Measurements from ENCODE around the gene THPO.

The THPO gene

DNA sequence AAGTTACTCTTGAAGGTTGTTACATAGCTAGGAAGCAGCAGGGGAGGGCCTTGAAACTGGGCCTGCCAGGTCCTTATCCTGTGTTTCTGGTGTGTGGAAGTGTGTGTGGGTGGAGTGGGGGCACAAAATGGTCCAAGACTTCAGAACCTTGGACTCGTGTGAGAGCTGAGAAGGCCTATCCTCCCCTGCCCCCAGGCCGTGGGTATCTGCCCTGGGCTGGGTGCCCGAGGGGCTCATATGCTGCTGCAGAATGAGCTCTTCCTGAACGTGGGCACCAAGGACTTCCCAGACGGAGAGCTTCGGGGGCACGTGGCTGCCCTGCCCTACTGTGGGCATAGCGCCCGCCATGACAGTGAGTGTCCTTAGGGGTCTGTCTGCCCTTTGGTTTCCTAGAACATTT, 6.3 kb upstream of the THPO start:
- DNase-seq, result no peak

DNA sequence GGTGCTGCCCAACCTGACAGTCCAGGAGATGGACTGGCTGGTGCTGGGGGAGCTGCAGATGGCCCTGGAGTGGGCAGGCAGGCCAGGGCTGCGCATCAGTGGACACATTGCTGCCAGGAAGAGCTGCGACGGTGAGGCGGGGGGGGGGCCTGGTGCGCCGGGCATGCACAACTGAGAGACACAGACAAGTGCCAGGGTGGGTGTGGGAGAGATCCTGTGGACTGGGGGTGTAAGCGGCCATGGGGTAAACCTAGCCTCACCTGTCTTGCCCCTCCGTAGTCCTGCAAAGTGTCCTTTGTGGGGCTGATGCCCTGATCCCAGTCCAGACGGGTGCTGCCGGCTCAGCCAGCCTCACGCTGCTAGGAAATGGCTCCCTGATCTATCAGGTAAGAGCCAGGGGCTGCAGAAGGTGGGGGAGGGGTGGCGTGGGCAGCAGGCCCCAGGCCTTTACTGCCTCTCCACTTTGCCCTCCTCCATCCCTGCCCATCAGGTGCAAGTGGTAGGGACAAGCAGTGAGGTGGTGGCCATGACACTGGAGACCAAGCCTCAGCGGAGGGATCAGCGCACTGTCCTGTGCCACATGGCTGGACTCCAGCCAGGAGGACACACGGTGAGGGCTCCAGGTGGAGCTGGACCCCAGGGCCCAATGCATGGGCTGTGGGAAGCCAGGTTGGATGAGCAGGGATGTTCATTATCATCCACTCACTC, 5.2 kb upstream of the THPO start:
- DNase-seq, result no peak

DNA sequence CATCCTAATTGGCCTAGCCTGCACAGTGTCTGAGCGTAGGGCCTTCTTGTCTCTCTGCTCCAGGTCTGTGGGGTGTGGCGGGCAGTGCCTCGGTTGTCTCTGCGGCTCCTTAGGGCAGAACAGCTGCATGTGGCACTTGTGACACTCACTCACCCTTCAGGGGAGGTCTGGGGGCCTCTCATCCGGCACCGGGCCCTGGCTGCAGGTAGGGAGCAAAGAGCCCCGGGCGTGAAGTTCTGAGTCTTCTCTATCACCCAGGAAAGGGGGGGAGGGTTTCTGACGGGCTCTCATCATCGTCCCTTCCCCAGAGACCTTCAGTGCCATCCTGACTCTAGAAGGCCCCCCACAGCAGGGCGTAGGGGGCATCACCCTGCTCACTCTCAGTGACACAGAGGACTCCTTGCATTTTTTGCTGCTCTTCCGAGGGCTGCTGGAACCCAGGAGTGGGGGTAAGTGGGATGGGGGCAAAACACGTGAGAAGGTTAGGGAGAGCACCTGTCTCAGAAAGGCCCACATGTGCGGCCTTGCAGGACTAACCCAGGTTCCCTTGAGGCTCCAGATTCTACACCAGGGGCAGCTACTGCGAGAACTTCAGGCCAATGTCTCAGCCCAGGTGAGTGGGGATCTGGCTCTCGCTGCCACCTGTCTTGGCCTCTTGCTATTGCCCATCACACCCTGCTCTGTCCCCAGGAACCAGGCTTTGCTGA, 4.5 kb upstream of the THPO start:
- DNase-seq, result no peak

DNA sequence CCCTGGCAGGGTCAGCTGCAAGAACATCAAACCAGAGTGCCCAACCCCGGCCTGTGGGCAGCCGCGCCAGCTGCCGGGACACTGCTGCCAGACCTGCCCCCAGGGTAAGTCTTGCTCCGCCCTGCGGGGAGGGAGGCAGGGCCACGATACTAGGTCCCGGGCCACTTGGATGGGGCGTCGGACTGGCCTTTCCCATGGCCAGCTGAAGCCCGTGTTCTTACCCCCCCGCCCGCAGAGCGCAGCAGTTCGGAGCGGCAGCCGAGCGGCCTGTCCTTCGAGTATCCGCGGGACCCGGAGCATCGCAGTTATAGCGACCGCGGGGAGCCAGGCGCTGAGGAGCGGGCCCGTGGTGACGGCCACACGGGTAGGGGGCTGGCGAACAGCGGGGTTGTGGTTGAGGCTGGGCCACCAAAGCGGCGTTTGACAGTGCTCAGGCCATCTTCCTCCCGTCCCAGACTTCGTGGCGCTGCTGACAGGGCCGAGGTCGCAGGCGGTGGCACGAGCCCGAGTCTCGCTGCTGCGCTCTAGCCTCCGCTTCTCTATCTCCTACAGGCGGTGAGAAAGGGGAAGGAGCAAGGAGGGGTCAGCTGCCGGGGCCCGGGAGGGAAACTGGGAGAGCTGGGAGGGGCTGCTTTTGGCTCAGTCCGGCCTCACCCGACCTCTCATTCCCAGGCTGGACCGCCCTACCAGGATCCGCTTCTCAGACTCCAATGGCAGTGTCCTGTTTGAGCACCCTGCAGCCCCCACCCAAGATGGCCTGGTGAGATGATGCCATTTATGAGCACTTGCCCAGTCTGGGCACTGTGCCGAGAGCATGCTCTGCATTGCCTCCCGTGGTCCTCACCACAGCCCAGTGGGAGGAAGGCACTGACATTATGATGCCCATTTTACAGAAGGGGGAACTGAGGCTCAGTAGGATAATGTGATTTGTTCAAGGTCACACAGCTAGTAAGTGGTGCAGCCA, 3.5 kb upstream of the THPO start:
- DNase-seq, result no peak

DNA sequence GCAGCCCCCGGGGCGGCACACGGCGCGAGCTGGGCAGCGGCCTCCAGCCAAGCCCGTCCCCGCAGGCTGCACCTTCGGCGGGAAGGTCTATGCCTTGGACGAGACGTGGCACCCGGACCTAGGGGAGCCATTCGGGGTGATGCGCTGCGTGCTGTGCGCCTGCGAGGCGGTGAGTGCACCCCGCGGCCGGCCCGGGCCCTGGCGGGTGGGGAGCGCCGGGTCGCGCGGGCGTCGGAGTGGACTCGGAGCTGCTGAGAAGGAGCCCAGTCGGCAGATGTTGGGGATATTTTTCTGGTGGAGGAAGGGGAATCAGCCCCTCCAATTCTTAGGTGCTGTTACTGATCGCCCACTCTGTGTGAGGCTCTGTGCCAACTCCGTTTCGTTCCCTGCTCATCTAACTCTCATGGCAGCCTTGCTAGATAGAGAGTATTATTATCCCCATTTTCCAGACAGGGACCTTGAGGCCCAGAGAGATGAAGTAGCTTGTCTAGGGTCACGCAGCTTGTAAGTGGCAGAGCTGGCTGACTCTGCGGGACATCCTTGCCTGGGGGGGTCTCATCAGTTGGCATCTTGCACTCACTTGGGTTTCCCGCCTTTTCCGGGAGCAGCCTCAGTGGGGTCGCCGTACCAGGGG, 2.7 kb upstream of the THPO start:
- DNase-seq, result no peak

DNA sequence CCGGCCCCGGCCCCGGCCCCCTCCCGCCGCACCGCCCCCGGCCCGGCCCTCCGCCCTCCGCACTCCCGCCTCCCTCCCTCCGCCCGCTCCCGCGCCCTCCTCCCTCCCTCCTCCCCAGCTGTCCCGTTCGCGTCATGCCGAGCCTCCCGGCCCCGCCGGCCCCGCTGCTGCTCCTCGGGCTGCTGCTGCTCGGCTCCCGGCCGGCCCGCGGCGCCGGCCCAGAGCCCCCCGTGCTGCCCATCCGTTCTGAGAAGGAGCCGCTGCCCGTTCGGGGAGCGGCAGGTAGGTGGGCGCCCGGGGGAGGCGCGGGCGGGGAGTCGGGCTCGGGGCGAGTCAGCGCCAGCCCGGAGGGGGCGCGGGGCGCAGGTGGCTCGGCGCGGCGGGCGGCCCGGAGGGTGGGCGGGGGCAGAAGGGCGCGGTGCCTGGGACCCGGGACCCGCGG, 2.2 kb upstream of the THPO start:
- DNase-seq, result no peak

DNA sequence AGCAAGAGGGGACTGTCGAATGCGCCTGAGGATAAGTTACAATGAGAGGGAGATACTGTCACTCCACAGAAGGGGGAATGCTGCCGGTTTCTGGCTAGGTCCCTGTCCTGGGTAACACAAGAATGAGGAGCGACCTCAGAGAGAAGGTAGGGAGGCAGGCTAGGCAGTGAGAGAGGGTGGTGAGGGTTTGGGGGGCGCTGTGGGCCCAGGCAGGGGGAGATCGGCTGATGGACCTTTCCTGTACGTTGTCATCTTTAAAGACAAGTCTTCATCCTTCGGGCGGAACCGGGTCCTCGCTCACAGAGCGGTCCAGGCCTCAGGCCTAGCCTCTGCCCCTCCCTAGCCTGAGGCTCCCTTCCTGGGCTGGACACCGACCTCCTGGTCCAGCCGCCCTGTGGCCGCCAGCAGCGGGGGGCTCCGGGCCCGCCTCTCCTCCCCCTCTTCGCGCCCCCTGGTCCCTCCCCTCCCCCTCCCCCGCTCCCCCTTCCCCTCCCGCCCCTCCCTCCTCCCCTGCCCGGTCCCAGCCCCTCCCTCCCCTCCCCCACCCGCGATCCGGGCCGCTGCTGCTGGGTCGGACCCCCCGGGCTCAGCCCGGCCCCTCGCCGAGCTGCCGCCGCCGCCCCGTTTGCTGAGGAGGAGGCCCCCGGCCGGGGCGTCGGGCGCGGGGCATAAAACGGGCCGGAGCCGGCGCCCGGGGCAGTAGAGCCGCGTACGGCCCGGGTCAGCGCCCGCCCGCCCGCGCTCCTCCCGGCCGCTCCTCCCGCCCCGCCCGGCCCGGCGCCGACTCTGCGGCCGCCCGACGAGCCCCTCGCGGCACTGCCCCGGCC, 1.6 kb upstream of the THPO start, which contains the start of gene CHRD:
CHRD (plus strand) TSS at position 697 of the 827 bp plus-strand sequence. CDS start 265 bp downstream, outside the sequence.
- DNase-seq, result no peak

DNA sequence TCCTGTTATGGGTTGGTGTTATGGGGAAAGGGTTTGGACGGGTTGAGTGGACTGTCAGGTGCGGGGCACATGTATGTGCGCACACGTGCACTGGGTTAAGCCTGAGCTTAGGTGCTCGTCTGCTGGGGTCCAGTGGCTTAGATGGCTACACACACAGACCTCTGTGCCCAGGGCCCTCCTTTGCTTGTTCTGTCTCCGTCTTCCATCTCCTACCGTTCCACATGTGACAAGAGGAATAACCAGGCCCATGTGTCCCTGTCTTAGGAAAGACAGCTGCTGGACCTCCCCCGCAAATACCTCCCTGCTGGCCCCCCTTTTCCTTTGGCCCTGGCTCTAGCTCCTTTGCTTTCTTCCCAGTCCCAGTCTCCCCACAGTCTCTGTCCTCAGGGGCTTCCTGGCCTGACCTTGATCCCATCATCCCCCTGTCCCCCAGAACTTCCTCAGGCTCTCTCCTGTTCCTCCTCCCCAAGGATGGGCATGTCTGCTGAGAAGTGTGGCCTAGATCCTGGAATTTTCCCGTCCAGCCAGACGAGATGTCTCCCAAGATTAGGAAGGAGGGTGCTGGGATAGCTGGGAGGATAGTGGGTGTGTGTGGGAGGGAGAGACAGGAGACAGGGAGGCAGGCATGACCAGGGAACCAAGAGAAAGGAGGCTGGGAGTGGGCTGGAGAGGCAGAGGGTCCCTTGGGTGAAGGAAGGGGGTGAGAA, 797 bp upstream of the THPO start:
- DNase-seq, result no peak

DNA sequence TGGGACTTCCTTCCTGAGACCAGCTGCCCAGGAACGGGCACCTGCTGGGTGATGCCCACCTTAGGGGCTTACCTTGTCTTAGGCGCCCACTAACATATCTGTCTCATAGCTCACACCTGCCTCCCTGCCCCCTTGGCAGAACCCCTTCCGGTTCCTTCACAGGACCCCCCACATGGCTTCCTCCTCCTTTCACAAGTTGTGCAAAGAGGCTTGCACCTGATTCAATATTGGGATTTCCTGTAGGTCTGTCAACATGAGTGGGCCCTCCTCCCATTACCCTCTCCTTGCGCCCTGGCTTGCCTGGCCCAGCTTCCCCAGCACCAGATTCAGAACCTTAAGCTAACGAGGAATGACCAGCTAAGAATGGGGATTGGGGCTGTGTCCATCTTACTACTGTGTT, 633 bp downstream of the THPO start:
- DNase-seq, result no peak

DNA sequence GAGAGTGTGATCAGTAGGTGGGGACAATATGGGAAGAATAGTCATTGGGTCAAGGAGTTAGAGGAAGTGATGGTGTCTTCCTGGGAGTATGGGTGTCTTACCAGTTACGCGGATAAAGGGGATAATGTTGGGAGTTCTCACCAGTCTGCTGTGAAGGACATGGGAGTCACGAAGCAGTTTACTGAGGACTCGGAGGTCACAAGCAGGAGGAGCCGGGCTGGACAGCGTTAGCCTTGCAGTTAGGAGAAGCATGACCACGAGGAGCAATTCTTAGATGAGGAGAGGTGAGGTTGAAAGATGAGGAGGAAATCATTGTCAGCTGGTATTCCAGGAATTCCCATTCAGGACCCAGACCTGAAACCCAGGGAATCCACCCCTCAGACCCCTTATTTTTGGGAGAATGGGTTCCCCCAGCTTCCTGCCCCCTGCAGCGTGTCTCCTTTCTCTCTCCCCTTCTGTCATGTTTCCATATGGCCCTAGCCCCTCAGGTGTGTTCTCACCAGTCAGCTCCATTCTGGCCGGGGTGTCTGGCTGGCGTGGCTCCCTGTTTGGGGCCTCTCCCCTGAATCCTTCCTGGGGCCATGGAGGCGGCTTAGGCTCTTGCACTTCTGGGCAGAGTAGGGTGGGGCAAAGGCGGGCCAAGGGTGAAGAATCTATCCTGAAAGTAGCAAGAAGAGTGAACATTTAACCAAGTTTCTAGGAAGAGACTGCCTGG, 2.1 kb downstream of the THPO start:
- DNase-seq, result no peak

DNA sequence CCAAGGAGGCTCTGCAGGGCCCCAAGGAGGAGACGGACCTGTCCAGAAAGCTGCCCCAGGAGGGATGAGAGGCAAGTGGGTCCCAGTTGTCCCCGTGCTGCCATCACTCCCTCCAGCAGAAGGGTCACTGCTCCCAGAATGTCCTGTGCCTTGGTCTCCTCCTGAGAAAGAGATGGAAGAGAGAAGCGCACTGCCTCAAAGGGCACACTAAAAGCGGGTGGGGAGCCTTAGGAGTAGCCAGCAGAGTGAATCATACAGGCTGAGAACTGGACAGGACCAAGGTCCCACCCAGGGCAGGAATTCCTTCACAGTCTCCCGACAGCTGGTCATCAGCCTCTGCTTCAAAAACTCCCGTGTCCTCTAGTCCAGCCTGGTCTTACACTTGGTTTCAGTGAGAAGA, 4.6 kb downstream of the THPO start:
- DNase-seq, result no peak

DNA sequence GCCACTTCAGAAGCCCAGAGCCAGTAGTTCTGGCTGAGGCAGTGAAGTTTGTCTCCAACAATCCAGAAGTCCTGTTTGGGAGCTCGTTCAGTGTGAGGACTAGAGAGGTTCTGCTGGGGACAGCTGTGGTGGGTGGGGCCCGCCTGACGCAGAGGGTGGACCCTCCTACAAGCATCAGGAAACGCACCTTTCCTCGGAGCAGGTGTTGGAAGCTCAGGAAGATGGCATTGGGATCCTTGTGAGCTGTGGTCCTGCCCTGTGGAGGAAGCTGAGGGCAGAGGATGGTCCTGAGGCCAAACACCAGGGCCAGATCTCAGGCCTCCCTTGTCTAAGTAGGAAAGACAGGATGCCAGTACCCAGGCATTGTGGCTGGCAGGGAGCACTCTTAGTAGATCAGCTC, 5.1 kb downstream of the THPO start:
- no peak for DNase-seq

DNA sequence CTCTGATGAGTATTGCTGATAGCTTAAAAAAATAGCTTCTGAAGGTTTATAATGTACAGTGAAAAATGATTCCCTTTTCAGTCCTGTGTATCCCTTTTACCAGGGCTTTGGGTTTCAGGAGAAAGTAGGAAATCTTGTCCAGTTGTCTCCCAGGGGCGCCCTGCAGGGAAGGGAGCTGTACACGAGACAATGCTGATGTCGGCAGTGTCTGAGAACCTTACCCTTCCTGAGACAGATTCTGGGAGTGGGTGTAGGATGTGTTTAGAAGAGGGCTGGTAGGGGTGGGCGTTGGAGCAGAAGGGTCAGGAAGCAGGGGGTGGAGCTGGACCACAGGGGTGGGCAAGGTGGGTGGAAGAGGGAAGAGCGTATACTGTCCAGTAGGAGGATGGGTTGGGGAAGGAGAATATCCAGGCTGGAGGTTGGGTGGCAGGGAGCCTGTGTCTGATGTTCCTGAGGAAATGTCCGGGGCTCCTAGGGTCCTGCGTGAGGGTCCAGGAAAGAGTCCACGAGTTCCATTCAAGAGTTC, 5.6 kb downstream of the THPO start:
- no peak for DNase-seq

DNA sequence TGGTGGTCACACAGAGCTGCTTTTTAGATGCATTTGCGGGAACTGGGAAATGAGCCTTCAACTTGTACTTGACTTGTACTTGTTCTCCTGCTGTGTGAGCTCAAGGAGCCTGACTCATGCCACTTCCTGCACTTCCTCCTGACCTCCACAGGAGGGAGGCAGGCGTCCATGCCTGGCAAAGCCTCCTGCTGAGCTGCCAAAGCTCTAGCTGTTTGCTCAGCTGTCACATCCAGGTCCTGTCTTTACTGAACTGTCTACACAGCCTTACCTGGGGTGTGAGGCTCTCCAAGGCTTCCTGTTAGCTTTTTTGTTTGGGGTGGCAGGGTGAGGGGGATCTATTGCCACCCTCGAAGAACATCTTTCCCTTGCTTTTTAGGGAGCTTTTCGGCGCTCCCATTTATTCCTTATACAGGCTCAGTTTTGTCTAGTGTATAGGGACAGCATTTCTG, 6.4 kb downstream of the THPO start:
- DNase-seq, result peak; percentile 62

DNA sequence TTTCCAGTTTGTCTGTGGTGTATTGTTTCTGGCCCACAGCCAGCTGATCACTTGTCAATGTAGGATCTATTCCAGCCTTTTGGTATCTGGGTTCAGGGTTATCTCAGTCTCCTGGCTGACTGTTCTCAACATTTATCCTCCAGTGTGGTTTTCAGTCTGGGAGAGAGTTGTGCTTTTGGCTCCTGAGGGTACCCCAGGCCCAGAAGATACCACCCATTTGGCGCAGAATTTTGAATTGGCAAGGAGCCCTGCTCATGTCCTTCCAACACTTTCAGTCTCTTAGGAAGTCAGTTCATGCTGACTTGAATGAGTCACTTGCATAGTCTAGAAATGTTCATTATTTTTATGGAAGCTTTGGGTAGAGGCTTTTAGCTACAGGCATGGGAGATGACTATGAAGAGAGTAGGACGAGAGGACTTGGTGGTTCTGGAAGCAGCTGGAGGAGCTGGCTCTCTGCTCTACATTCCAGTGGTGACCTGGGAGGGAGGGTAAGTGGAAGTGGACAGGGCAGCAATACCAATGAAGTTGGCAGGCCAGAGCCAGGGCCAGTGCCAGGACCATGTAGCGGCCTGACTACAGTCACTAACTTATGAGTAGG, 9.3 kb downstream of the THPO start:
- DNase-seq, result no peak

DNA sequence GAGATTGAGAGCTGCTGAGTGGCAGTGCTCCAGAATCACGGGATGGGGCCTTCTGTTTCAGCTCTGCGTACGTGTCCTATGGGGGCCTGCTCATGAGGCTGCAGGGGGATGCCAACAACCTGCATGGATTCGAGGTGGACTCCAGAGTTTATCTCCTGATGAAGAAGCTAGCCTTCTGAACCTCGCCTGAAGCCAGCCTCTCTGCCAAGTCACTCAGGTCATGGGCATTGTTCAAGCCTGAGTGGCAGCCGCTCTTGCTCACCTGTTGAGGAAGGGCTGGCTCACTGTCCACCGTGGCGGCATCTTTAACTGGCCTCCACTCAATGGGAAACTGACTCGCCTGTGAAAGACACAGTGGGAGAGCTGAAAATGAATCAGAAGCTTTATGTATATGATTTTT, 9.9 kb downstream of the THPO start:
- no peak for DNase-seq

DNA sequence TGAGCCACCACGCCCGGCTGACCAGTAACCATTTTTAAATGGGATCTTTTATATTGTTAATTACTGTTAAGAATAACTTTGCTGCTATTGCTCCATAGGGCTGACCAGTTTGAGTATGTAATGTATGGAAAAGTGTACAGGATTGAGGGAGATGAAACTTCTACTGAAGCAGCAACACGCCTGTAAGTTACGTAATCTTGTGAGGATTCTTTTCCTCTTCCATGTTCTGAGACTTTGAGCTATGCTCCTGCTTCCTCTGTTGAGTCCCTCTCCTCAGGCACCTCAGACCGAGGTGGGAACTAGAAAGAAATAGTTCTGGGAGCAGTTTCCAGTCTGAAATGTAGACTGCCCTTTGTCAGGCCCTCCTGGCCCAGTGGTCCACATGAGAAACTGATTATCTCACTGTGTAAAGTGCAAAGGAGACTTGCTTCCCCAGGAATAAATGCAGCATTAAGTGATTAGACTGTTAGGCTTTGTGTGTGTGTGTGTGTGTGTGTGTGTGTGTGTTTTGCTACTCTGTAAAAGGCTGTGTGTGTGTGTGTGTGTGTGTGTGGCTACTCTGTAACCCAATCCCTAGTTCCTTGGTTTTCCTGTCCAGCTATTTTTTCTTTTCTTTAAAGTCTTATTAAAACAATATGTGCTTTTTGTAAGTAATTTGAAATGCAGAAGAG, 11.3 kb downstream of the THPO start:
- no peak for DNase-seq

DNA sequence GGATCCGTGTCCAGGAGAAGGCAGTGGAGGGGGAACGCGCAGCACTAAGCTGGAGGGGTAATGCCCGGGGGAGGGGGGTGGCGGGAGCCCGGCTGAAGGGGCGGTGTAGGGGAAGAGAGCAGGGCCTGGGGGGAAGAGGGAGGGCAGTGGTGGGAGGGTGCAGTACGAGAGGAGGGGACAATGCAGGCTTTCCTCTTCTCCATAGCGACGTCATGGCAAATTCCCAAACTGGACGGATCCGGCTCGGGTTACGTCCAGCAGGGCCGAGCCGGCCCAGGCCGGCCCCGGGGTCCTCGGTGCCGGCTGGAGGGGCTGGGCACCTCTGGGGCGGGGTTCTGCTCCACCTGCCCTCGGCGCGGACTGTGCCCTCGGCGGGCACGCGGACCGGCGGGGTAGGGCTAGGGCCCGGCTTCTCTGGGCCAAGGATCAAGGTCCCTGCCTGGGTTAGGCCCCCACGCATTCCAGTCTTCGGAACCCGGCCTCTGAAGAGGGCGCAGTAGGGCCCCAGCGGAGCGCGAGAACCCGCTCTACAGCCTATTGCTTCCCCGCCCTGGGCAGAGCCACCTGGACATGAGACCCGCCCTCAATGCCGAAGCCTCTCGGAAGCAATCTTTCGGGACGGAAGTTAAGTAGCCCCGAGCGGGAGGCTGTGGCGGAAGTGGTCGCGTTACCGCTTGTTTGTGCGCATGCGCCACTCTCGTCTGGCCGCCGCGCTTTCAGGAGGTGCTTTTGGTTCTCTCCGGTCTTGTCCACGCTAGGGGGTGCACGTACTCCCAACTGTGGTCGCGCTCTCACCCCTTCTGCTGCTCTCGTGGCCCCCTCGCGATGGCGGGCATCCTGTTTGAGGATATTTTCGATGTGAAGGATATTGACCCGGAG, 15.1 kb downstream of the THPO start:
- peak; percentile 97 for DNase-seq
